Spleen (tissue), 11 donors: ENCODE measurements around the gene NMRK2. TPM values are rescaled to one million over a fixed set of nuclear protein-coding genes. Genes with fewer than 3 reads are reported as not detected.
"Not testable (repeated sequence)": the region's sequence is repeated elsewhere in the genome, so short reads cannot be mapped to it uniquely, and the experiment has no call there.

ENCODE experiments used
- DNase-seq: peaks from one replicate; pipeline ENCODE4 v3.0.0-alpha.2; 2020
- H3K27ac ChIP-seq, 8 donors: fragments of 200-600 bp; sonication (generic) in 7 of 8; 1 replicate in 4 of 8; 2 replicates in 4 of 8; pipeline versions ENCODE4 v1.5.0 to v1.8.0; 2016 to 2021; ENCODE audit warnings: inconsistent platforms in 4 of 8, mild to moderate bottlenecking in 4 of 8, moderate library complexity in 1 of 8
- H3K27me3 ChIP-seq, 7 donors: fragments of 200-600 bp; sonication (generic) in 6 of 7; replicated peaks in 1 of 7; 1 replicate in 4 of 7; 2 replicates in 3 of 7; pipeline versions ENCODE4 v1.5.0 to v1.8.0; 2016 to 2021; ENCODE audit warnings: inconsistent platforms in 3 of 7, mild to moderate bottlenecking in 1 of 7
- H3K36me3 ChIP-seq, 6 donors: fragments of 200-600 bp; sonication (generic) in 5 of 6; 1 replicate in 4 of 6; 2 replicates in 2 of 6; pipeline versions ENCODE4 v1.5.0 to v1.8.0; 2016 to 2021; ENCODE audit warnings: inconsistent platforms in 2 of 6
- H3K4me1 ChIP-seq, 6 donors: fragments of 200-600 bp; sonication (generic) in 5 of 6; 1 replicate in 3 of 6; 2 replicates in 3 of 6; pipeline versions ENCODE4 v1.5.0 to v1.8.0; 2016 to 2021; ENCODE audit warnings: inconsistent platforms in 3 of 6
- H3K4me3 ChIP-seq, 8 donors: fragments of 200-600 bp; sonication (generic) in 7 of 8; 1 replicate in 4 of 8; 2 replicates in 4 of 8; pipeline versions ENCODE4 v1.5.0 to v1.8.0; 2016 to 2021; ENCODE audit warnings: inconsistent platforms in 4 of 8, mild to moderate bottlenecking in 4 of 8, moderate library complexity in 2 of 8
- H3K9me3 ChIP-seq, 8 donors: fragments of 200-600 bp; sonication (generic) in 7 of 8; 1 replicate in 4 of 8; 2 replicates in 4 of 8; pipeline versions ENCODE4 v1.5.0 to v1.8.0; 2016 to 2021; ENCODE audit warnings: inconsistent platforms in 4 of 8
- CTCF ChIP-seq, 11 experiments: fragments of 200-600 bp in 7 of 11; fragments of 450-650 bp in 4 of 11; sonication (generic) in 4 of 11; IDR thresholded peaks in 8 of 11; conservative IDR thresholded peaks in 3 of 11; 1 replicate in 7 of 11; 2 replicates in 4 of 11; pipeline versions ENCODE4 v1.4.0 to v1.8.0; 2016 to 2021; ENCODE audit warnings: antibody characterized with exemption in 11 of 11, inconsistent platforms in 4 of 11, mild to moderate bottlenecking in 1 of 11
- POLR2A ChIP-seq, 3 donors: fragments of 450-650 bp; IDR thresholded peaks; one replicate each; pipeline ENCODE4 v1.5.1; 2017; ENCODE audit warnings: antibody characterized with exemption in 3 of 3, mild to moderate bottlenecking in 1 of 3
- POLR2AphosphoS5 ChIP-seq, 3 donors: sonication (generic); formaldehyde crosslinking; IDR thresholded peaks; one replicate each; pipeline ENCODE4 v1.5.1; 2017; ENCODE audit warnings: antibody characterized with exemption in 3 of 3
- WGBS, 5 donors: extraction: QIAGEN DNeasy Blood & Tissue Kit in 3 of 5; methylation state at CpG; one replicate each; pipeline versions ENCODE4 v1.1.5 to v1.1.7; 2013 to 2018; 5-methylcytosine and 5-hydroxymethylcytosine counted together
- intact Hi-C: fragments of 100-400 bp; cut with DNase I; formaldehyde crosslinking; loops from one replicate; pipeline ENCODE4 v1.15.0; 2023; ENCODE audit warnings: low total_unique reads
- polyA plus RNA-seq, 3 donors: library from polyadenylated mRNA; stranded (reverse); fragments of 200-250 nt; gene quantifications; one replicate each; pipeline ENCODE4 v1.2.1, GENCODE V29; 2013
- total RNA-seq, 7 donors: library from RNA; depleted of rRNA in 3 of 7; stranded (reverse); fragments of >200 nt in 3 of 7; fragmentation: NEBNext Ultra II Directional in 4 of 7; extraction: Animal tissue kit (Norgen Biotek cat#: 25700) in 4 of 7; gene quantifications; one replicate each; pipeline versions ENCODE4 v1.1.0 to v1.2.1, GENCODE V29; 2016 to 2021
- donor health status: healthy with polysubstance abuse.
- donor health status: DM: no; HTN: no; CAD: no; lungs with moderate emphysema.
- donor health status: DM: no; HTN: no; CAD: no.
- donor health status: Bipolar disorder and iron deficiency.
- donor health status: healthy.
- donor health status: DM: no; HTN: no; CAD: no.
- donor health status: DM: yes; HTN: yes; CAD: no.

Gene NMRK2
- total and polyA plus RNA-seq, 10 donors: 0.29 to 1.5 (median 0.52) TPM; not detected in 7

- Histone ChIP-seq H3K4me3 (peak overlapping the region in 2 of 8 donors; percentile 6 to 49), H3K27me3 (peaks cover 0 to 20% (median 0%) of the 10 kb centered on the region in 7 donors), H3K4me1 (peaks cover 0 to 39% (median 22%) of the 10 kb centered on the region in 6 donors), H3K36me3 (no peaks in the 10 kb centered on the region), H3K27ac (peak overlapping the region in 3 of 8 donors; percentile 25 to 61 (median 58)), H3K9me3 (no peaks in the 10 kb centered on the region)
- intact Hi-C loops: no loop called here
- TF ChIP-seq POLR2AphosphoS5 (IDR thresholded peaks at IDR 0.05): no peak
- TF ChIP-seq POLR2A (IDR thresholded peaks at IDR 0.05): no peak
- TF ChIP-seq CTCF (IDR thresholded peaks at IDR 0.05 in 8 of 11, conservative IDR thresholded peaks at IDR 0.05 in 3 of 11): no peak
- no peak for DNase-seq
- WGBS, 5 donors: 27 to 40% (median 36%) methylated on average over 15 to 20 of the region's 20 CpGs
Measured at GRCh38 chr19:3949997-3950859, 17.4 kb downstream of the NMRK2 start.

- Histone ChIP-seq H3K27ac (peak overlapping the region in 5 of 8 donors; percentile 8 to 61 (median 25)), H3K4me3 (peak overlapping the region in 2 of 8 donors; percentile 6 to 49), H3K36me3 (peaks cover 0 to 9% (median 8%) of the 10 kb centered on the region in 6 donors), H3K9me3 (no peaks in the 10 kb centered on the region), H3K27me3 (peaks cover 0 to 20% (median 0%) of the 10 kb centered on the region in 7 donors), H3K4me1 (peaks cover 0 to 39% (median 22%) of the 10 kb centered on the region in 6 donors)
- WGBS, 5 donors: 24 to 32% (median 30%) methylated on average over 28 to 41 of the region's 41 CpGs
- DNase-seq: peak; percentile 77
- intact Hi-C loops: no loop called here
- no peak for TF ChIP-seq CTCF (IDR thresholded peaks at IDR 0.05 in 8 of 11, conservative IDR thresholded peaks at IDR 0.05 in 3 of 11)
- TF ChIP-seq POLR2AphosphoS5 (IDR thresholded peaks at IDR 0.05): no peak
- no peak for TF ChIP-seq POLR2A (IDR thresholded peaks at IDR 0.05)
Measured at GRCh38 chr19:3950871-3951861, 18.3 kb downstream of the NMRK2 start.

- WGBS, 5 donors: 71 to 94% (median 75%) methylated on average over 9 of the region's 9 CpGs
- peaks cover 0 to 26% (median 15%) of the 10 kb centered on the region in 6 donors for H3K36me3 ChIP-seq
- intact Hi-C loops, DNase-seq, H3K9me3 ChIP-seq, H3K4me3 ChIP-seq: not testable (repeated sequence)
- peaks cover 0 to 20% (median 0%) of the 10 kb centered on the region in 7 donors for H3K27me3 ChIP-seq
- peaks cover 0 to 39% (median 22%) of the 10 kb centered on the region in 6 donors for H3K4me1 ChIP-seq
- peak overlapping the region in 2 of 8 donors; percentile 46 to 51 for H3K27ac ChIP-seq
Measured at GRCh38 chr19:3952755-3953276, 19.9 kb downstream of the NMRK2 start.

GRCh38 chr19:3954107-3954506 is 21.2 kb downstream of the NMRK2 start:
- Histone ChIP-seq H3K4me1 (peaks cover 0 to 39% (median 22%) of the 10 kb centered on the region in 6 donors), H3K36me3 (peaks cover under 1 to 39% (median 28%) of the 10 kb centered on the region in 6 donors), H3K27me3 (peaks cover 0 to 20% (median 0%) of the 10 kb centered on the region in 7 donors), H3K9me3 (no peaks in the 10 kb centered on the region), H3K27ac (no peak overlapping the region), H3K4me3 (no peak overlapping the region)
- DNase-seq: no peak
- TF ChIP-seq POLR2A (IDR thresholded peaks at IDR 0.05): no peak
- TF ChIP-seq CTCF (IDR thresholded peaks at IDR 0.05 in 8 of 11, conservative IDR thresholded peaks at IDR 0.05 in 3 of 11): no peak
- no peak for TF ChIP-seq POLR2AphosphoS5 (IDR thresholded peaks at IDR 0.05)
- intact Hi-C loops: no loop called here
- WGBS, 5 donors: 90 to 96% (median 93%) methylated on average over 9 to 12 of the region's 12 CpGs

- WGBS, 5 donors: 84 to 97% (median 85%) methylated on average over 13 of the region's 13 CpGs
Measured at GRCh38 chr19:3955276-3955675, 22.4 kb downstream of the NMRK2 start.

More at GRCh38 chr19:3955276-3955675, 22.4 kb downstream of the NMRK2 start:
- DNase-seq, H3K27ac ChIP-seq, H3K9me3 ChIP-seq, intact Hi-C loops, H3K4me3 ChIP-seq: not testable (repeated sequence)
- peaks cover 0 to 13% (median 0%) of the 10 kb centered on the region in 7 donors for H3K27me3 ChIP-seq
- H3K36me3 ChIP-seq: peaks cover 3 to 50% (median 40%) of the 10 kb centered on the region in 6 donors
- H3K4me1 ChIP-seq: peaks cover 0 to 35% (median 18%) of the 10 kb centered on the region in 6 donors
